Gastrocnemius medialis (tissue), 4 donors: ENCODE data around the gene SNX22. TPM values are rescaled to one million over a fixed set of nuclear protein-coding genes. Genes with fewer than 3 reads are reported as not detected.
"Not testable (repeated sequence)": the region's sequence is repeated elsewhere in the genome, so short reads cannot be mapped to it uniquely, and the experiment has no call there.

ENCODE experiments used
- ATAC-seq, 2 donors: fragments of 150-250 bp; one replicate each; pipeline ENCODE4 v1.9.1; 2016
- DNase-seq, 2 donors: peaks; one replicate each; pipeline ENCODE4 v3.0.0-alpha.2; 2019
- H3K27ac ChIP-seq, 4 donors: fragments of 200-600 bp; sonication (generic); 1 replicate in 1 of 4; 2 replicates in 3 of 4; pipeline ENCODE4 v1.5.1; 2016 to 2018; ENCODE audit warnings: mild to moderate bottlenecking in 2 of 4, moderate library complexity in 1 of 4
- H3K27me3 ChIP-seq, 3 donors: fragments of 200-600 bp; sonication (generic) in 2 of 3; 1 replicate in 1 of 3; 2 replicates in 2 of 3; pipeline versions ENCODE4 v1.5.1 to v1.6.0; 2016 to 2019; ENCODE audit warnings: mild to moderate bottlenecking in 1 of 3, moderate library complexity in 1 of 3
- H3K36me3 ChIP-seq, 2 donors: fragments of 200-600 bp; sonication (generic) in 1 of 2; one replicate each; pipeline ENCODE4 v1.5.1; 2017 to 2018
- H3K4me1 ChIP-seq, 2 donors: fragments of 200-600 bp; sonication (generic) in 1 of 2; one replicate each; pipeline ENCODE4 v1.5.1; 2016 to 2017; ENCODE audit warnings: mild to moderate bottlenecking in 2 of 2
- H3K4me3 ChIP-seq, 4 donors: fragments of 200-600 bp; sonication (generic) in 3 of 4; 1 replicate in 1 of 4; 2 replicates in 3 of 4; pipeline ENCODE4 v1.5.1; 2016 to 2019; ENCODE audit warnings: mild to moderate bottlenecking in 2 of 4
- H3K9me3 ChIP-seq, 3 donors: fragments of 200-600 bp; sonication (generic) in 2 of 3; 1 replicate in 1 of 3; 2 replicates in 2 of 3; pipeline ENCODE4 v1.5.1; 2016 to 2019
- CTCF ChIP-seq, 5 experiments: fragments of 450-650 bp in 3 of 5; fragments of 200-600 bp in 2 of 5; sonication (generic) in 2 of 5; IDR thresholded peaks in 4 of 5; conservative IDR thresholded peaks in 1 of 5; 1 replicate in 4 of 5; 2 replicates in 1 of 5; pipeline ENCODE4 v1.5.1; 2016 to 2019; ENCODE audit warnings: antibody characterized with exemption in 5 of 5, mild to moderate bottlenecking in 3 of 5, moderate library complexity in 3 of 5
- POLR2A ChIP-seq, 2 donors: fragments of 450-650 bp; IDR thresholded peaks; one replicate each; pipeline ENCODE4 v1.6.1; 2017; ENCODE audit warnings: antibody characterized with exemption in 2 of 2, mild to moderate bottlenecking in 2 of 2, moderate library complexity in 2 of 2
- in situ Hi-C, 4 donors: fragments of 200-750 bp; cut with MboI; loops; one replicate each; pipeline versions ENCODE4 v1.15.0 to v1.8.0; 2017; ENCODE audit warnings: low sequenced_read_pairs in 4 of 4
- intact Hi-C: fragments of 100-400 bp; cut with DNase I; formaldehyde crosslinking; loops from one replicate; pipeline ENCODE4 v1.15.1; 2023; ENCODE audit warnings: low total_unique reads
- total RNA-seq, 4 donors: library from RNA; depleted of rRNA; stranded (reverse); fragments of >200 nt; gene quantifications; one replicate each; pipeline versions ENCODE4 v1.1.0 to v1.2.3, GENCODE V29; 2016

Gene SNX22
- total RNA-seq, 4 donors from 2014 or later, result 0.09 to 0.87 TPM; not detected in 2

DNA sequence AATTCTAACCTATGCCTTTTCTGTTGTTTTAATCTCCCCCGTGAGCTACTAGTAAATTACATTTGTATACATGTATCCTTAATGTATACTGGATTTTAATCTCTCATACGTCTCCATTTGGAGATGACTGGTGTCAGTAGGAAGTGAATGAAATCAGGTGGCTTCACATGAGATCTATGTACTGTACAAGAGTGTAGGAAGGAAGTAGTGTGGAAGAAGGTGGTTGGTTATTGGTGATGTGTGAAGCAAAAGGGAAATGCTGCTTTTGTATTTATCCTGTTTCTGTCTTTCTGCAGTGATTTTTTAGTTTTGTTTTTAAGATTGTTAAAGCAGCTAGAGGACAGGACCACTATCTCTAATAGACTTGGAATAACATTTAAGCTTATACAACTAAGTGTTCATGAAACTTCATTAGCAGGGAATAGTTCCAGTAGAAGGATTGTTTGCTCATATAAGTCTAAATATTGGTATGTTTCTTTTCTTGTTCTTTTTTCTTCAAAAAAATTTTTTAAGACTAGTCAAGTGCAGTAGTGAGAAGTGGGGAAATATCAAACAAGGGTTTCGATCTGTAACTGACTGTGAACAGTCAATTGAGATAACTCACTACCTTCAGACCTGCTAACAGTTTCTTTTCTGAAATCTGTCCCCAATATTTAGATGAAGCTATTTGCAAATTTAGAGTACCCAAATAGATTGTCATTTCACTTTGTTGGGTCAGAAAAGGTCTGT is 40.4 kb upstream of the SNX22 start:
- Histone ChIP-seq H3K9me3 (no peaks in the 10 kb centered on the region), H3K4me1 (peaks cover 57 to 69% of the 10 kb centered on the region in 2 donors), H3K27me3 (no peaks in the 10 kb centered on the region), H3K36me3 (peaks cover 0 to 38% of the 10 kb centered on the region in 2 donors), H3K4me3 (no peak overlapping the region), H3K27ac (peak overlapping the region; percentile 23 to 70 (median 45))
- ATAC-seq, result no peak
- TF ChIP-seq CTCF (IDR thresholded peaks at IDR 0.05 in 4 of 5, conservative IDR thresholded peaks at IDR 0.05 in 1 of 5) (no peak), POLR2A (IDR thresholded peaks at IDR 0.05) (no peak)
- intact Hi-C loops, result no loop called here
- no peak for DNase-seq
- in situ Hi-C loops, result no loop called here

- Histone ChIP-seq H3K27ac (peak overlapping the region; percentile 11 to 70 (median 45)), H3K36me3 (peaks cover 0 to 43% of the 10 kb centered on the region in 2 donors), H3K9me3 (no peaks in the 10 kb centered on the region), H3K4me1 (peaks cover 51 to 63% of the 10 kb centered on the region in 2 donors), H3K4me3 (no peak overlapping the region), H3K27me3 (no peaks in the 10 kb centered on the region)
- ATAC-seq (no peak), DNase-seq (no peak)
- no peak for TF ChIP-seq POLR2A (IDR thresholded peaks at IDR 0.05)
- no peak for TF ChIP-seq CTCF (IDR thresholded peaks at IDR 0.05 in 4 of 5, conservative IDR thresholded peaks at IDR 0.05 in 1 of 5)
- in situ Hi-C loops, result no loop called here
- intact Hi-C loops, result no loop called here
Observed at GRCh38 chr15:64111679-64112050, 39.9 kb upstream of the SNX22 start.

DNA sequence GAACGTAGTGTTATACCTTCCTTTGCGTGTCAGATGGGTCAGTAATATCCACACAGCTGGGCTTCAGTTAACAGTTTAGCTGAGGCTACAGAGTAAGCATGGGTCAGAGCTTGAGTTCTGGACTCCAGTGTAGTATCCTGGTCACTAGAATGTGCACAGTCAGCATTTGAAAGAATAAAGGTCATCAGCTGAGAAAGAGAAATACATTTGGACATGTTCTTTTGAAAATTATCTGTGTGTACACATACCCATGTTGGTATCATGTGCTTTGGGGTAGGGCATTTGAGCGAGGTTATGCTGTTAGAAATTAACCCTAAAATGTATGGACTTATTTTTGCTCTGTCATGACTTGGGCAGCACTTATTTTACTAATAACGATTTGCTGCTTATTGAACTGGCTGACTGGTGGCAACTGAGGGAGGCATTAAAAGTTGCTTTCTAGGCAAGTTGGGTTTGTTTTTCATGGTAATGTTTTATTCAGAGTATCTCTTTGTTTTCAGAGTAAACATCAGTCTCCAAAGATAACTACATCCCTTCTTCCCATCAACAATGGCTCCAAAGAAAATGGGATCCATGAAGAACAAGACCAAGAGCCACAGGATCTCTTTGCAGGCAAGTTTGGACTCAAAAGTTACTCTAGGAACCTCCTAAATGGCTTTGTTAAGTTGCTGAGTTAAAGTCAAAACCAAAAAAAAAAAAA is 39.3 kb upstream of the SNX22 start:
- peak overlapping the region; percentile 11 to 70 (median 45) for H3K27ac ChIP-seq
- no peak overlapping the region for H3K4me3 ChIP-seq
- no peak for TF ChIP-seq POLR2A (IDR thresholded peaks at IDR 0.05)
- intact Hi-C loops (no loop called here), in situ Hi-C loops (no loop called here)
- ATAC-seq (peak in 1 of 2 donors; percentile 54), DNase-seq (no peak)
- peaks cover 0 to 48% of the 10 kb centered on the region in 2 donors for H3K36me3 ChIP-seq
- H3K27me3 ChIP-seq, result no peaks in the 10 kb centered on the region
- H3K4me1 ChIP-seq, result peaks cover 49 to 58% of the 10 kb centered on the region in 2 donors
- no peaks in the 10 kb centered on the region for H3K9me3 ChIP-seq

DNA sequence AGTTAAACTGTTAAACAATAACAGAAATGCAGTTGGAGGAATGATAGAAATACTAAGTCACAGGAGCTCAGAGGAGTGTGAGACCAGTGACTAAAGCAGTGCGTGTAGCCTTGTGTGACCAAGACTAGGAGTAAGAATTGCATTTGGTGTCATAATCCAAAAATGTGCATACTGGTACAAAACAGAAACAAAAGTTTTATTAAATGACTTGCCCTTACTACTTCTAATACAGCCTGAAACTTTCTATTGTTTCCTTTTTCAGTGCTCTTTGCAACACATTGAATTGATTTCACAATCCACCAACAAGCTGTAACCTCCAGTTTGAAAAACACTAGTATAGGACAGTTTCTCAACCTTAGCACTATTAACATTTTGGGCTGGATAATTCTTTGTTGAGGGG is 38.6 kb upstream of the SNX22 start:
- Histone ChIP-seq H3K9me3 (no peaks in the 10 kb centered on the region), H3K27ac (peak overlapping the region in 1 of 4 donors; percentile 51), H3K4me1 (peaks cover 49 to 51% of the 10 kb centered on the region in 2 donors), H3K4me3 (no peak overlapping the region), H3K36me3 (peaks cover 0 to 54% of the 10 kb centered on the region in 2 donors), H3K27me3 (no peaks in the 10 kb centered on the region)
- in situ Hi-C loops (no loop called here), intact Hi-C loops (no loop called here)
- TF ChIP-seq CTCF (IDR thresholded peaks at IDR 0.05 in 4 of 5, conservative IDR thresholded peaks at IDR 0.05 in 1 of 5), result no peak
- no peak for TF ChIP-seq POLR2A (IDR thresholded peaks at IDR 0.05)
- no peak for DNase-seq
- ATAC-seq, result no peak

DNA sequence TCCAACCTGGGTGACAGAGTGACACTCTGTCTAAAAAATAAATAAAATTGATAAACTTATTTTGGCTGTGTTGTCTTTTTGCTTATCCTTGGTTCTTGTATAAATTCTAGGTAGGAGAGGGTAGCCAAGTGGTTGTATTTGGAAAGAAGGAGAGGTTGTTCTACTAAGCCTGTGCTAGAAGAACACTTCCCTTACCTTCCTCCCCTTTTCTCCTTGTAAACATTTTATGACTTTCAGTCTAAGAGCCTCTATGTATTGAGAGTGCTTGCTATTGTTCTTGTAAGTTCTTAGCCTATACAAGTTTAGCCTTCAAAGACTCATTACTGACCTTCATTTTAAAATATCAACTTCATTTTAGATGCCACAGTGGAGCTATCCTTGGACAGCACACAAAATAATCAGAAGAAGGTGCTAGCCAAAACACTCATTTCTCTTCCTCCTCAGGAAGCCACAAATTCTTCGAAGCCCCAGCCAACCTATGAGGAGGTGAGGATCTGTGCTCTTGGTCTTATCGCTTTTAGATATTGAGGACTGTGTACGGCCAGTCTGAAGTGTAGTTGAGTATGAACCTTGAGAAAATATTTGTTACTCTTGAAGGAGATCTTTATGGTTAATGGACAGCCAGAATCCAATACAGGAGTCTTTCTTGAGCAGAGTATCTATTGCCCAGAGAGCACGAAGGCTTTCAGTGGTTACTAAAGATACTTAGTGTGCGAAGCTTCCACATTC is 33.6 kb upstream of the SNX22 start:
- peaks cover 2 to 4% of the 10 kb centered on the region in 2 donors for H3K4me1 ChIP-seq
- H3K27me3 ChIP-seq, result no peaks in the 10 kb centered on the region
- H3K27ac ChIP-seq, result no peak overlapping the region
- ATAC-seq (no peak), DNase-seq (no peak)
- intact Hi-C loops, result no loop called here
- TF ChIP-seq CTCF (IDR thresholded peaks at IDR 0.05 in 4 of 5, conservative IDR thresholded peaks at IDR 0.05 in 1 of 5) (no peak), POLR2A (IDR thresholded peaks at IDR 0.05) (no peak)
- H3K4me3 ChIP-seq, result no peak overlapping the region
- in situ Hi-C loops, result no loop called here
- H3K36me3 ChIP-seq, result peaks cover 0 to 97% of the 10 kb centered on the region in 2 donors
- no peaks in the 10 kb centered on the region for H3K9me3 ChIP-seq

GRCh38 chr15:64120322-64120721 is 31.2 kb upstream of the SNX22 start:
- H3K36me3 ChIP-seq, result peaks cover 0 to 94% of the 10 kb centered on the region in 2 donors
- in situ Hi-C loops, intact Hi-C loops: not testable (repeated sequence)

More at GRCh38 chr15:64120322-64120721, 31.2 kb upstream of the SNX22 start:
- not testable (repeated sequence) for ATAC-seq, H3K4me1 ChIP-seq, H3K4me3 ChIP-seq, H3K9me3 ChIP-seq, DNase-seq, H3K27ac ChIP-seq, H3K27me3 ChIP-seq
